Kidney (tissue), 14 donors: ENCODE measurements around the gene HTT. TPM values are rescaled to one million over a fixed set of nuclear protein-coding genes. Genes with fewer than 3 reads are reported as not detected.

Experiments
- DNase-seq, 5 donors: peaks; one replicate each; pipeline ENCODE4 v3.0.0-alpha.2; 2013 to 2020
- FAIRE-seq: peaks from 2 replicates; lab custom pipeline; 2012; peaks lifted over from hg19 to GRCh38; lab: Jason Lieb, UNC
- H3K27ac ChIP-seq, 2 donors: one replicate each; pipeline ENCODE4 v1.7.0; 2013; ENCODE audit warnings: low read depth in 2 of 2, low read length in 2 of 2, inconsistent platforms in 1 of 2
- H3K27me3 ChIP-seq: one replicate; pipeline ENCODE4 v1.7.1; 2013; ENCODE audit warnings: low read length, inconsistent platforms; ENCODE audit not compliant: control insufficient read depth, insufficient read depth
- H3K36me3 ChIP-seq, 3 donors: one replicate each; pipeline versions ENCODE4 v1.7.0 to v1.7.1; 2013; ENCODE audit warnings: low read length in 3 of 3, control low read depth in 1 of 3, inconsistent platforms in 1 of 3; ENCODE audit not compliant: insufficient read depth in 3 of 3, control insufficient read depth in 2 of 3
- H3K4me1 ChIP-seq, 3 donors: one replicate each; pipeline versions ENCODE4 v1.7.0 to v1.7.1; 2013; ENCODE audit warnings: low read length in 3 of 3, inconsistent platforms in 1 of 3, low read depth in 1 of 3; ENCODE audit not compliant: control insufficient read depth in 2 of 3, insufficient read depth in 2 of 3
- H3K4me3 ChIP-seq, 3 donors: one replicate each; pipeline versions ENCODE4 v1.7.0 to v1.8.1; 2013; ENCODE audit warnings: low read length in 3 of 3, control low read depth in 1 of 3, inconsistent platforms in 1 of 3
- H3K9ac ChIP-seq, 3 donors: one replicate each; pipeline versions ENCODE4 v1.7.0 to v1.7.1; 2013; ENCODE audit warnings: low read length in 3 of 3, control low read depth in 1 of 3, inconsistent platforms in 1 of 3
- H3K9me3 ChIP-seq, 3 donors: one replicate each; pipeline versions ENCODE4 v1.7.0 to v1.7.1; 2013; ENCODE audit warnings: low read length in 3 of 3, control low read depth in 1 of 3, inconsistent platforms in 1 of 3; ENCODE audit not compliant: control insufficient read depth in 2 of 3, insufficient read depth in 1 of 3
- CTCF ChIP-seq: IDR thresholded peaks from 3 replicates; pipeline ENCODE4 v1.5.1; 2012; ENCODE audit warnings: mild to moderate bottlenecking, moderate library complexity, borderline replicate concordance; ENCODE audit not compliant: insufficient read depth; ENCODE audit errors: extremely low read depth
- intact Hi-C: fragments of 100-400 bp; cut with DNase I; formaldehyde crosslinking; loops from one replicate; pipeline ENCODE4 v1.11.1; 2022
- polyA plus RNA-seq: library from polyadenylated mRNA; stranded (reverse); fragments of 350-450 nt; fragmentation: Illumina TruSeq; extraction: RNeasy Lipid Tissue Mini Kit (QIAGEN cat#74804); gene quantifications from one replicate; pipeline ENCODE4 v1.2.3, GENCODE V29; 2014; ENCODE audit warnings: low read depth, low replicate concordance; ENCODE audit not compliant: insufficient read depth
- total RNA-seq: library from RNA; stranded (reverse); fragmentation: NEBNext Ultra II Directional; extraction: Animal tissue kit (Norgen Biotek cat#: 25700); gene quantifications from one replicate; pipeline ENCODE4 v1.2.1, GENCODE V29; 2021
- donor health status: control.
- donor health status: control.
- donor health status: control.
- donor health status: control.
- donor health status: control.
- donor health status: DM: yes; HTN: yes; CAD: no.
- donor health status: Normal renal cell carcinoma (clear cell type).

Gene HTT
- total and polyA plus RNA-seq, 2 donors from 2014 or later: 7.2 to 64.0 TPM

GRCh38 chr4:3036131-3036952, 38.1 kb upstream of the HTT start:
- Histone ChIP-seq H3K9ac (no peak overlapping the region), H3K27ac (no peak overlapping the region), H3K9me3 (no peaks in the 10 kb centered on the region), H3K4me3 (no peak overlapping the region), H3K4me1 (peaks cover 0 to 4% (median 0%) of the 10 kb centered on the region in 3 donors), H3K36me3 (no peaks in the 10 kb centered on the region), H3K27me3 (no peaks in the 10 kb centered on the region)
- DNase-seq (no peak), FAIRE-seq (no peak)
- no peak for TF ChIP-seq CTCF
- intact Hi-C loops: no loop called here

GRCh38 chr4:3037957-3038461, 36.5 kb upstream of the HTT start:
- DNase-seq (peak in 1 of 5 donors; percentile 33), FAIRE-seq (no peak)
- no peaks in the 10 kb centered on the region for H3K9me3 ChIP-seq
- no peaks in the 10 kb centered on the region for H3K27me3 ChIP-seq
- intact Hi-C loops: no loop called here
- H3K27ac ChIP-seq: no peak overlapping the region
- H3K4me1 ChIP-seq: peaks cover 0 to 5% (median 0%) of the 10 kb centered on the region in 3 donors
- no peak for TF ChIP-seq CTCF
- H3K36me3 ChIP-seq: no peaks in the 10 kb centered on the region
- H3K4me3 ChIP-seq: no peak overlapping the region
- no peak overlapping the region for H3K9ac ChIP-seq

- Histone ChIP-seq H3K36me3 (no peaks in the 10 kb centered on the region), H3K4me3 (no peak overlapping the region), H3K27ac (no peak overlapping the region), H3K27me3 (no peaks in the 10 kb centered on the region), H3K4me1 (peaks cover 0 to 5% (median 0%) of the 10 kb centered on the region in 3 donors), H3K9ac (no peak overlapping the region), H3K9me3 (no peaks in the 10 kb centered on the region)
- intact Hi-C loops: no loop called here
- FAIRE-seq: no peak
- TF ChIP-seq CTCF: no peak
- DNase-seq: no peak
Observed at GRCh38 chr4:3039706-3040366, 34.6 kb upstream of the HTT start.
